HG03378 (cell line): ENCODE results near the gene RND1.

Experiments used
- ATAC-seq: cut with Tn5 transposase; IDR thresholded peaks from one replicate; pipeline ENCODE4 v1.9.1; 2021; ENCODE audit warnings: mild to moderate bottlenecking, moderate library complexity; ENCODE audit not compliant: unreplicated experiment

Gene RND1

GRCh38 chr12:48828841-48829575, 36.7 kb downstream of the RND1 start:
- no peak for ATAC-seq

DNA sequence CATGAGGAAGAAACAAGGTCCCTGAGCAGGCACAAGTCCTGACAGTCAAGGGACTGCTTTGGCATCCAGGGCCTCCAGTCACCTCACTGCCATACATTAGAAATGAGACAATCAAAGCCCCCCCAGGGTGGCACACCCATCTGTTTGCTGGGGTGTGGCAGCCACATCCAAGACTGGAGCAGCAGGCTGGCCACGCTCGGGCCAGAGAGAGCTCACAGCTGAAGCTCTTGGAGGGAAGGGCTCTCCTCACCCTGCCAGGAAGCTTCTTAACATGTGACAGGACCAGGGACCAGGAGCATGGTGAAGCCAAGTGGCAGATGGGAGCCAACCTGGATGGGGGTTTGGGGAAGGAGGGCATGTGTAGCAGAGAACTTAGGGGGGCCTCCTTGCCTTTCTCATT, 37.4 kb downstream of the RND1 start:
- ATAC-seq: no peak

DNA sequence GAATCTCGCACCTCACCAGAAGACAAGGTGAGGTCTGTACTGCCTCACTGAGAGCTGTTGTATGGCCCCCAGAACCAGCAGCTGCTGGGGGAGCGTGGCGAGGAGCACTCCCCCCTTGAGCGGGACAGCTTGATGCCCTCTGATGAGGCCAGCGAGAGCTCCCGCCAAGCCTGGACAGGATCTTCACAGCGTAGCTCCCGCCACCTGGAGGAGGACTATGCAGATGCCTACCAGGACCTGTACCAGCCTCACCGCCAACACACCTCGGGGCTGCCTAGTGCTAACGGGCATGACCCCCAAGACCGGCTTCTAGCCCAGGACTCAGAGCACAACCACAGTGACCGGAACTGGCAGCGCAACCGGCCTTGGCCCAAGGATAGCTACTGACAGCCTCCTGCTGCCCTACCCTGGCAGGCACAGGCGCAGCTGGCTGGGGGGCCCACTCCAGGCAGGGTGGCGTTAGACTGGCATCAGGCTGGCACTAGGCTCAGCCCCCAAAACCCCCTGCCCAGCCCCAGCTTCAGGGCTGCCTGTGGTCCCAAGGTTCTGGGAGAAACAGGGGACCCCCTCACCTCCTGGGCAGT, 38.1 kb downstream of the RND1 start:
- ATAC-seq: no peak

DNA sequence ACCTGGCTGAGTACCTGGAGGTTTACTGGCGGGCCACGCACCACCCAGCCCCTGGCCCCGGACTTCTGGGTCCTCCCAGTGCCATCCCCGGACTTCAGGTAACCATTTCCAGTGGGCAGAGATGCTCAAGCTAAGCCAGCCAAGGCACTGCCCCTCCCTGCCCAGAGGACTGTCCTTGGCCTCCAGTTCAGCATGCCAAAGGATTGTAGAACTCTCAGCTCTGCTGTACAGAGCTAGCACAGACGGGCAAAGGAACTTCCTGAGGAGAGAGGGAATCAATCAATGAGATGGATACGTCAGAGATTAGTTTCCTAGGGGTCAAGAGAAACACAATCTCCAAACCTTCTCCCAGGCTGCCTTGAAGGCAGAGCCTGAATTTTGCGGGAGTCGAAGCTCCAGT, 38.6 kb downstream of the RND1 start:
- ATAC-seq: no peak

- no peak for ATAC-seq
Observed at GRCh38 chr12:48826209-48826855, 39.3 kb downstream of the RND1 start.

- no peak for ATAC-seq
Observed at GRCh38 chr12:48824905-48825304, 40.8 kb downstream of the RND1 start.

GRCh38 chr12:48824112-48824511, 41.6 kb downstream of the RND1 start:
- ATAC-seq: no peak

DNA sequence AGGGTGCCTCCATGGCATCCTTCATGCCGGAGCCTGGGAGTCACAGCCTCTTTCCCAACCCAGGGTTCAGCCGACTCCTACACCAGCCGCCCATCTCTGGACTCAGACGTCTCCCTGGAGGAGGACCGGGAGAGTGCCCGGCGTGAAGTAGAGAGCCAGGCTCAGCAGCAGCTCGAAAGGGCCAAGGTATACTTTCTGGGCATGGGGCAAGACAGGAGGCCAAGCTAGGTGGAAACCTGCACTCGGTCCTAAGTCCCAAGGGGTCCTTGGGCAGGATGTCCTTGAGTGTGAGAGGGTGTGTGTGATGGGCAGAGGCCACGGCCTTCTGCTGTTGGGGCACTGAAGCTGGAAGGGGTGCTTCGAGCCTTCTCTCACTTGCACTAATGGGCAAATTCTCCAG, 42.4 kb downstream of the RND1 start:
- no peak for ATAC-seq

DNA sequence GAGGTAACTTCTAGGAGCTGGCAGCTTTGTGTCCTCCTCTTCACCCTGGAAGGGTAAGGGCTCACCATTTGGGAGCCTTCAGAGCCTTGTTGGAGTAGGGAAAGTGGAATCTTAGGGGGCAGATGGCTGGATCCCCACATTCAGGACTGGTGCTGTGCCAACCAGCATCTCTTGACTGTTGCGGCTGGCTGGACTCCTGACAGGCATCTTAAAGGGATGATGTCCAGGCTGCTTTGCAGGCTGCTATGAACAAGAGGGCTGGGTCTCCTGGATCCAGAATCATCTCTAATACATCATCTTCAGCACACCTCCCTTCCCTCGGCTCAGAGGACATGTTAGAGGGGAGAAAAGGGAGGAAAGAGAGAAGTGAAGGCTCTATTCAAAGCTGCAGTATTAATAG, 43.0 kb downstream of the RND1 start:
- ATAC-seq: no peak

DNA sequence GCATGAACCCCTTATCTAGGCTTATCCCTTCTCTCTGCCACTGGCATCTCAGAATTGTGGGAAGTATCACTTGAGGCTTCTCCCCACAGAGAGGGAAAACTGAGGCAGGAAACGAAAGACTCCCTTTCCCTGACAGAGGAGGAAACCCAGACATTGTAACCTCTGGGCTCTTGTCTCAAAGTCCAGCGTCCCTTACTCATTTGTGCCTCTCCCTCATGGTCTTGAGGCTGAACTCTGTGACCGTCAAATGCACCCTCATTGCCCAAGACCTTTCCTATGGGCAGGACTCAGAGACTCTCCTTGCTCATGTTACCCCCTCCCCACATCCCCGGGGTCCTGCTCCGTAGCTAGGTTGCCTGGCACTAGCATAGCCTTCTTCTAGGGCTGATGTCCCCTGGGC, 43.5 kb downstream of the RND1 start:
- no peak for ATAC-seq

DNA sequence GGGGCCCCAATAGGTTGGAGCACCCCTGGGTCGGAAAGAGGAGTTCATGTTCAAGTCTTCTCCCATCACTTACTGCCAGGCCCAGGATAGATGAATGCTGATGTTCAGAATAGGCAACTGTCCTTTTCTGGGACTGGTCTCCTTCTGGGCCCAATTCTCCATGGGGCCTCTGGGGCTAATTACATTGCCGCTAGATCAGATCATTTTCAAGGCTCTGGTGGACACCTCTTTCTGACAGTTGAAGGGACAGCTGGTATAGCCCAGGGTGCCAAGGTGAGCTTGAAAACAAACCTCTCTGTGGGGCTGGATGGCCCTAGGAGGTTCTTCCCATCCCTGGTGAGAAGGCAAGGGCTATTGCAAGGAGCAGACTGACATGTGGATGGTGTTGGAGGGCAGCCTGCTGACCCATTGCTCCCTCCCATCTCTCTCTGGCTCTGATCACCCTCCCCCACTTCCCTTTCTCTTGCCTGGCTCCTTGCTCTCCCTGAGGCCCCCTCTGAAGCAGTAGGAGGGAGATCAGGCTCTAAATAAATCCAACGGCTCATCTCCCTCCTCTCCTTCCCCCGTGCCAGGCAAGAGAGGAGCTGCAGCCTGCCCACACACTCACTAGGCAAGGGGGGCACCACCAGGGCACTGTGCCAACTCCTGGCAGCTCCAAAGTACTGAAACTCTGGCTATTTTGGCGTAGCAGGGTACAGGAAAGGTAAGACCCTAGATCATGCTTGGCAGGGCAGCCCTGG, 45.5 kb downstream of the RND1 start:
- ATAC-seq: no peak

GRCh38 chr12:48818831-48819590, 46.7 kb downstream of the RND1 start:
- no peak for ATAC-seq

DNA sequence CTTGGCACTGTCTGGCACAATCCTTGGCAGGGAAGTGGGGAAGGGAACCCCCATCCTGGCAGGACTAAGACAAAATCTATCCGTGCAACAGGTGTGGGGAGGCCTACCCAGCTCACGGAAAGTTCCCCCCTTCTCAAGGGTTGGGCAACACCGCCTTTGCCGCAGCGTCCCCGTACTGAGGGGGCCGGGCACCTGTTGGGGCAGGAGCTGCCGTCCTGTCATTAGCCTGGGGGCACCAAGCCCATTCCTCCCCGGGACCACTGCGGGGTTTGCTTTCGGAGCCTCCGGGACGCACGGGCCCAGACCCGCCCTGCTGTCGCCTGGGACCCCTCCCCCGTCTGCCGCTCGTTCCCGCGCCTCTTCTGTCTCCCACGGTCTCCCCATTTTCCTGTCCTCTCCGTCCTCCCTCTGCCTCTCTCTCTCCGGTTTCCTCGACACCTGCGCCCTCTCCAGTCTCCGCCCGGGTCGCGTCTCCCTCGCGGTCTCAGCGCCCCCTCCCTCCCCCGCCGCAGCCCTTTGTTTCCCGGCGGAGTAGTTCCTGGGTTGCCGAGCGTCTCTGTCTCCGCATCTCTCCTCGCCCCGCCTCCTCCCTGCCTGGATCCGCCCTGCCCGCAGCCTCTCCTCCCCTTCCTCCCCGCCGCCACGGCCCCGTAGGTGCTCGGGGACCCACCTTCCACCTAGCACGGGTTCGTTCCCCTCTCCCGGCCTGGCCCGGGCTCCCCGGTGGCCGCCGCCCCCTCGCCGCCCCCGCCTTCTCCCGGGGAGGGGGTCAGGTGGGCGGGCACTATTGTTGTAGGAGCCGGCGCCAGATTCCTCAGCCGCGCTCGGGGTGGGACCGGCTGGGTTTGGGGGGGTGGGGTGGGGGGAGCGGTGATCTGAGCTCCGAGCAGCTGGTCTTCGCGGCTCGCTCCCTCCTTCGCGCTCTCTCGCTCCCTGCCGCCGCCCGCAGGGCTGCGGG, 47.5 kb downstream of the RND1 start, which contains the start of gene CACNB3:
Gene CACNB3 (plus strand): TSS at position 624 of the 958 bp plus-strand sequence. CDS start 434 bp downstream, outside the sequence.
- ATAC-seq: no peak

DNA sequence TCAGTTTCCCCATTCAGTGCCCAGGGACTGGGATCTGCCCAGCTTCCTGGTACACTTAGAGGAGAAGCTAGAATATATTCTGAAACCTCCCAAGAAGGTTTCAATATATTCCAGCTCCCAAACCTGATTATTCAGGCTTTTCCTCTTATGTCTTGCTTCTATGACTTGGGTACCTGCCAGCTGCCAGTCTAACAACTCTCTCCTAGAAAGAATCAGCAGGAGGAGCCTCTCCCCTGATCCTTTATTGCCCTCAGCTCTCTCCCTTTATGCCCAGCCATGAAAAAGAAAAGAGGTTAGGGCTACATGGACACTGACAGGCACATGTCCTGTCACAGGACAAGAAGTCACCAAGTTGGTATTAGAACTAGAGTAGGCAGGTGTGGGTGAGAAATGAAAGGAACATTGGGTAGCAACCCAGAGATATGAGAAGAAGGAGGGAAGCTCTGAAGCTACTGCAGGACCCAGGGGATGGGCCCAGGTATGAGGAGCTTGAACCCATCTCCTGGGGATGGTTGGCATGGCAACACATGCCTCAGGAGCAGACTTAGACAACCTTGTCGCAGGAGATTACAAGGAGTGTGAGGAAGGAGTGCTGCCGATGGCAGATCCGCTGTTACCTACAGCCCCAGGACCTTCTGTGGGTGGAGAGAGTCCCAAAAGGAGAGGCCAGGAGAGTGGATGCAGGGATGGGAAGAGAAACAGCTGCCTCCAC, 49.4 kb downstream of the RND1 start:
- no peak for ATAC-seq

DNA sequence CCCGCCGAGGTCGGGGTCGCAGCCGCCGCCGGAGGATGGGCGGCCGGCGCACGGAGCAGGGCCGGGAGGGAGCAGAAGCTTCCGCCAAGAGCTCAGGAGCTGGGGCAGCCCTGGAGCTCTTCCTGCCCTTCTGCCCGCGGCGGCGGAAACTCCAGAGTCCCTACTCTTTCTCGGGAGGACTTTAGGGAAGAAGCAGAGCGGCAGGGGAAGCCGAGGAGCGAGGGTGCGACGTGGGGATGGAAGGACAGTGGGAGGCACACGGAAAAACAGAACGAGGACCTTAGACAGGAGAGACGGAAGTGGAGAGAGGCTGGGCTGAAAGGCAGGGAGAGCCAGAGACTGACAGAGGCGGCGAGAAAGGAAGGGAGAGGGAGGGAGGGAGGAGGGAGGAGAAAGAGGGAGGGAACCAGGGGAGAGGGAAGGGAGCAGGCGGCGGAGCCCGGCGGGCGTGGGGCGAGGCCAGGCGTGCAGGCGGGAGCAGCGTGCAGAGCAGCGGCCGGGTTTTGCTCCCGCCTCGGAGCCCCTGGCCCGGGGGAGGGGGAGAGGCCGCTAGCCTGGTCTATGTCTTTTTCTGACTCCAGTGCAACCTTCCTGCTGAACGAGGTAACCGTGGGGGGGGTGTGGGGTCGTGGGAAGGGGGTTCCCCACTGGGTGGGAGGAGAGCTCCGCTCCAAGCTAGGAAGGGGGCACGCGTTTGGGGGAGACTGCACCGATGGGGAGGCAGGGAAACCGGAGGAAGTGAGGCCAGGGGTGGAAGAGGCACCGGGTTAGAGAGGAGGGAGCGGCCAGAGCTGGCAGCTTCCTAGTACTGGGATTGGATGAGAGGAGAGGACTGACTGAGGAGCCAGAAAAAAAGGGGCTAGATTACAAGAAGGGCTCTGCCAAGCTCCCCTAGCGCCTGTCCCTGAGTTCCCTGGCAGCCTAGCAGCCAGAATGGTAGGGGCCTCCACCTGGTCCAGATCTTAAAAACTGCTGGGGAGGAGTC, 50.3 kb downstream of the RND1 start:
- peak; percentile 13 for ATAC-seq

- ATAC-seq: peak; percentile 54
Observed at GRCh38 chr12:48814262-48815125, 51.2 kb downstream of the RND1 start.
